Upper lobe of left lung (tissue), 4 donors: Measurements from ENCODE around the gene SMDT1.

Experiments used
- POLR2A ChIP-seq, 4 donors: fragments of 450-650 bp; IDR thresholded peaks; one replicate each; pipeline ENCODE4 v1.5.1; 2016 to 2017; ENCODE audit warnings: antibody characterized with exemption in 4 of 4, mild to moderate bottlenecking in 2 of 4
- TF ChIP-seq, protein P1 (sequence below), 6 experiments: fragments of 450-650 bp in 4 of 6; fragments of 200-600 bp in 2 of 6; sonication (generic) in 2 of 6; IDR thresholded peaks; one replicate each; pipeline ENCODE4 v1.5.1; 2016 to 2019; ENCODE audit warnings: antibody characterized with exemption in 6 of 6

DNA sequence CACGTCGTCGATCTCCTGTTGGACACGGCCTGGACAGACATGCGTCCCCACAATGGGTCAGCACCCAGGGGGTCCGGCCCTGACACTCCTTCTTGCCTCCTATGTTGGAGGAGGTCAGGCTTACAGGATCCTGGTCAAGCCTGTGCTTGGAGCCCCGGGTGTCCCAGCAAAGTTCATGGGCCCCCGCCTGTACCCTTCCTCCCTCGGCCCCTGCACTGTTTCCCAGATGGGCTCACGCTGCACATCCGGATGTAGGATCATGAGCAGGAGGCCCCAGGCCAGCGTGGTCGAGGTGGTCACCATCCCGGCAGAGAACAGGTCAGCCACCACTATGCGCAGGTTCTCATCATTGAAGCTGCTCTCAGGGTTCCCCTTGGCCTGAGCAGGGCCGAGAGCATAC, 48.1 kb downstream of the SMDT1 start:
- TF ChIP-seq POLR2A (IDR thresholded peaks at IDR 0.05) = no peak
- TF ChIP-seq, protein P1, sequence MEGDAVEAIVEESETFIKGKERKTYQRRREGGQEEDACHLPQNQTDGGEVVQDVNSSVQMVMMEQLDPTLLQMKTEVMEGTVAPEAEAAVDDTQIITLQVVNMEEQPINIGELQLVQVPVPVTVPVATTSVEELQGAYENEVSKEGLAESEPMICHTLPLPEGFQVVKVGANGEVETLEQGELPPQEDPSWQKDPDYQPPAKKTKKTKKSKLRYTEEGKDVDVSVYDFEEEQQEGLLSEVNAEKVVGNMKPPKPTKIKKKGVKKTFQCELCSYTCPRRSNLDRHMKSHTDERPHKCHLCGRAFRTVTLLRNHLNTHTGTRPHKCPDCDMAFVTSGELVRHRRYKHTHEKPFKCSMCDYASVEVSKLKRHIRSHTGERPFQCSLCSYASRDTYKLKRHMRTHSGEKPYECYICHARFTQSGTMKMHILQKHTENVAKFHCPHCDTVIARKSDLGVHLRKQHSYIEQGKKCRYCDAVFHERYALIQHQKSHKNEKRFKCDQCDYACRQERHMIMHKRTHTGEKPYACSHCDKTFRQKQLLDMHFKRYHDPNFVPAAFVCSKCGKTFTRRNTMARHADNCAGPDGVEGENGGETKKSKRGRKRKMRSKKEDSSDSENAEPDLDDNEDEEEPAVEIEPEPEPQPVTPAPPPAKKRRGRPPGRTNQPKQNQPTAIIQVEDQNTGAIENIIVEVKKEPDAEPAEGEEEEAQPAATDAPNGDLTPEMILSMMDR (IDR thresholded peaks at IDR 0.05) = no peak
